GM12878 (cell line): ENCODE data around the gene AGAP2. TPM values are rescaled to one million over a fixed set of nuclear protein-coding genes. Genes with fewer than 3 reads are reported as not detected.

ENCODE experiments used
- ATAC-seq: fragments of 200-7000 bp; cut with Tn5 transposase; 3 replicates; pipeline ENCODE4 v1.9.1; 2020; ENCODE audit warnings: mild to moderate bottlenecking, moderate library complexity
- BruUV-seq: library from RNA; stranded (reverse); fragments of 400-500 nt; replicated peaks from 2 replicates; lab custom pipeline; 2021; lab: Mats Ljungman, UMichigan
- CTCF ChIA-PET: fragments of 300-600 bp; sonication (Branson Sonifier 250); formaldehyde crosslinking; extraction: SDS; loops from one replicate; lab custom pipeline; 2021; ENCODE audit warnings: inconsistent platforms; lab: Yijun Ruan, JAX
- POLR2A ChIA-PET: fragments of 350-600 bp; formaldehyde crosslinking; extraction: SDS; loops from one replicate; lab custom pipeline; 2021; ENCODE audit warnings: inconsistent platforms; lab: Charles Lee
- RAD21 ChIA-PET: fragments of 300-600 bp; sonication (Branson Sonifier 250); formaldehyde crosslinking; loops from one replicate; lab custom pipeline; 2023; ENCODE audit warnings: antibody characterized with exemption; ENCODE audit not compliant: unreplicated experiment; lab: Charles Lee
- SMC1A ChIA-PET: fragments of 300-600 bp; sonication (Branson Sonifier 250); formaldehyde crosslinking; loops from one replicate; lab custom pipeline; 2023; ENCODE audit not compliant: unreplicated experiment, uncharacterized antibody; lab: Charles Lee
- DNase-seq: peaks from one replicate; pipeline ENCODE4 v3.0.0-alpha.2; 2011; ENCODE audit warnings: low read depth, low spot score
- FAIRE-seq: peaks from 3 replicates; lab custom pipeline; 2011; peaks lifted over from hg19 to GRCh38; lab: Jason Lieb, UNC
- H2AFZ ChIP-seq: 2 replicates; pipeline ENCODE4 v1.6.0; 2011; ENCODE audit warnings: low read depth, low read length, control low read depth; ENCODE audit not compliant: control insufficient read depth
- H3K27ac ChIP-seq: 2 replicates; pipeline ENCODE4 v1.5.1; 2011; ENCODE audit warnings: control low read depth; ENCODE audit not compliant: control insufficient read depth, insufficient read depth
- H3K27me3 ChIP-seq, 2 experiments: replicated peaks in 1 of 2; 2 replicates each; pipeline versions ENCODE4 v1.6.0 to v1.6.1; 2011; ENCODE audit warnings: low read length in 1 of 2; ENCODE audit not compliant: control insufficient read depth in 2 of 2, insufficient read depth in 2 of 2
- H3K36me3 ChIP-seq, 2 experiments: 2 replicates each; pipeline ENCODE4 v1.5.1; 2011; ENCODE audit warnings: low read length in 1 of 2; ENCODE audit not compliant: control insufficient read depth in 2 of 2, insufficient read depth in 2 of 2
- H3K4me1 ChIP-seq: 2 replicates; pipeline ENCODE4 v1.6.1; 2011; ENCODE audit warnings: mild to moderate bottlenecking, low read length, moderate library complexity, mixed read lengths; ENCODE audit not compliant: control insufficient read depth, insufficient read depth
- H3K4me2 ChIP-seq: 2 replicates; pipeline ENCODE4 v1.6.0; 2011; ENCODE audit warnings: control low read depth; ENCODE audit not compliant: control insufficient read depth, insufficient read depth
- H3K4me3 ChIP-seq: fragments of 200-600 bp; sonication (generic); 2 replicates; pipeline ENCODE4 v1.5.1; 2016
- H3K79me2 ChIP-seq: 2 replicates; pipeline ENCODE4 v1.6.0; 2011; ENCODE audit warnings: low read length; ENCODE audit not compliant: control insufficient read depth, insufficient read depth
- H3K9ac ChIP-seq: 2 replicates; pipeline ENCODE4 v1.8.0; 2011; ENCODE audit warnings: low read length, control low read depth, mixed read lengths; ENCODE audit not compliant: control insufficient read depth, insufficient read depth
- H3K9me3 ChIP-seq: replicated peaks from 3 replicates; pipeline ENCODE4 v1.5.1; 2011; ENCODE audit warnings: mild to moderate bottlenecking, low read length; ENCODE audit not compliant: control insufficient read depth, insufficient read depth
- H4K20me1 ChIP-seq: 2 replicates; pipeline ENCODE4 v1.6.0; 2011; ENCODE audit not compliant: control insufficient read depth, insufficient read depth
- BHLHE40 ChIP-seq, 2 experiments: fragments of 450-650 bp in 1 of 2; IDR thresholded peaks; 2 replicates each; pipeline ENCODE4 v1.6.1; 2011 to 2017; ENCODE audit warnings: low read depth in 2 of 2, borderline replicate concordance in 1 of 2, improper control_type of control experiment in 1 of 2, low read length in 1 of 2, mild to moderate bottlenecking in 1 of 2
- CREB1 ChIP-seq: IDR thresholded peaks from 2 replicates; pipeline ENCODE4 v1.6.1; 2012; ENCODE audit warnings: low read depth, mild to moderate bottlenecking, inconsistent platforms
- IRF4 ChIP-seq: IDR thresholded peaks from 2 replicates; pipeline ENCODE4 v1.6.1; 2011; ENCODE audit warnings: low read depth, low read length
- SREBF1 ChIP-seq: IDR thresholded peaks from 2 replicates; pipeline ENCODE4 v1.6.1; 2012; ENCODE audit warnings: mild to moderate bottlenecking, low read length
- SRF ChIP-seq, 2 experiments: IDR thresholded peaks; 2 replicates each; pipeline ENCODE4 v1.6.1; 2011; ENCODE audit warnings: low read depth in 2 of 2, low read length in 2 of 2, mild to moderate bottlenecking in 1 of 2, moderate library complexity in 1 of 2
- STAT1 ChIP-seq: fragments of 450-650 bp; conservative IDR thresholded peaks from 2 replicates; pipeline ENCODE4 v1.6.1; 2014; ENCODE audit warnings: antibody characterized with exemption, mild to moderate bottlenecking
- WRNIP1 ChIP-seq: IDR thresholded peaks from 2 replicates; pipeline ENCODE4 v1.6.1; 2011; ENCODE audit warnings: low read depth, low read length, improper control_type of control experiment, borderline replicate concordance
- ZNF207 ChIP-seq: fragments of 450-650 bp; IDR thresholded peaks from 2 replicates; pipeline ENCODE4 v1.6.1; 2014; ENCODE audit warnings: antibody characterized with exemption, mild to moderate bottlenecking, borderline replicate concordance
- ZSCAN29 ChIP-seq: fragments of 450-650 bp; IDR thresholded peaks from 2 replicates; pipeline ENCODE4 v1.6.1; 2017; ENCODE audit warnings: mild to moderate bottlenecking, moderate library complexity
- WGBS: methylation state at CpG from one replicate; pipeline ENCODE4 v1.1.6; 2016; ENCODE audit warnings: low lambda C conversion rate; ENCODE audit not compliant: insufficient replicate concordance, insufficient coverage; ENCODE audit errors: missing lambda C conversion rate; 5-methylcytosine and 5-hydroxymethylcytosine counted together
- in situ Hi-C: fragments of 300-500 bp; cut with MboI; formaldehyde crosslinking; loops from 9 replicates; pipeline ENCODE4 v1.14.3; 2018; ENCODE audit warnings: mixed read lengths
- intact Hi-C: fragments of 100-400 bp; cut with micrococcal nuclease; formaldehyde crosslinking; loops from one replicate; pipeline ENCODE4 v1.14.2; 2022; ENCODE audit not compliant: unreplicated experiment
- polyA plus RNA-seq, 11 experiments: library from polyadenylated mRNA; depleted of rRNA in 4 of 11; unstranded in 6 of 11; stranded (reverse) in 5 of 11; fragments of >200 nt; fragmentation: Nextera tagmentation in 4 of 11; fragmentation: Illumina TruSeq in 1 of 11; extraction: Ambion mirVana in 4 of 11; extraction: Trizol in 1 of 11; gene quantifications; 1 replicate in 1 of 11; 2 replicates in 10 of 11; pipeline versions ENCODE4 v1.2.1 to v1.2.3, GENCODE V29; 2011 to 2016; ENCODE audit warnings: inconsistent platforms in 2 of 11, missing spikeins in 2 of 11, low read depth in 1 of 11
- total RNA-seq, 4 experiments: library from RNA; depleted of rRNA in 3 of 4; stranded (reverse); fragments of >200 nt in 3 of 4; fragmentation: Illumina TruSeq in 1 of 4; extraction: Trizol in 1 of 4; gene quantifications; 2 replicates each; pipeline versions ENCODE4 v1.2.1 to v1.2.3, GENCODE V29; 2013 to 2021
- TF ChIP-seq, protein P1 (sequence below): fragments of 450-650 bp; IDR thresholded peaks from 2 replicates; pipeline ENCODE4 v1.6.1; 2016; ENCODE audit warnings: mild to moderate bottlenecking

AGAP2 gene
- total and polyA plus RNA-seq, 10 of the 15 experiments (the other 5 are each of a cell fraction or from before 2014, with no cell fraction given) = 0.29 to 19.8 (median 11.0) TPM

DNA sequence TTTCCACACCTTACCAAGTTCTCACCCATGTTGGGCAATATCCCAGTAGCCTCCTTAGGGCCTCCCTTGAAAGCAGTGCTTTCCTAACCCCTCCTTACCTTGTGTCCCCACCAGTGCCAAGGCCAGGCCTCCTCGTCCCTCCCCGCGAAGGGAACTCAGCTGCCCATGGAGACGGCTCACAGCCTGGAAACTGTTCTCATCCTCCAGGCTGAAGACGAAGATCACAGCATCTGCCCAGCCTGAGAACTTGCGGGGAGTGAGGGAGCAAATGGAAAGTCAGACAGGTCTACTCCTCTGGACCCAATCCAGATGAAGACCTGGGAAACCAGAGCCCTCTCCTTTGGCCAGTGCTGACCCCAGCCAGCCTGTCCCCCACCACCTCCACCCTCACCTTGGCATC lies 4.6 kb downstream of the AGAP2 start:
- intact Hi-C loops = no loop called here
- SMC1A ChIA-PET = no interaction called here
- no peaks in the 10 kb centered on the region for H3K27me3 ChIP-seq
- no peak overlapping the region for H3K9ac ChIP-seq
- no peaks in the 10 kb centered on the region for H3K4me1 ChIP-seq
- TF ChIP-seq, protein P1, sequence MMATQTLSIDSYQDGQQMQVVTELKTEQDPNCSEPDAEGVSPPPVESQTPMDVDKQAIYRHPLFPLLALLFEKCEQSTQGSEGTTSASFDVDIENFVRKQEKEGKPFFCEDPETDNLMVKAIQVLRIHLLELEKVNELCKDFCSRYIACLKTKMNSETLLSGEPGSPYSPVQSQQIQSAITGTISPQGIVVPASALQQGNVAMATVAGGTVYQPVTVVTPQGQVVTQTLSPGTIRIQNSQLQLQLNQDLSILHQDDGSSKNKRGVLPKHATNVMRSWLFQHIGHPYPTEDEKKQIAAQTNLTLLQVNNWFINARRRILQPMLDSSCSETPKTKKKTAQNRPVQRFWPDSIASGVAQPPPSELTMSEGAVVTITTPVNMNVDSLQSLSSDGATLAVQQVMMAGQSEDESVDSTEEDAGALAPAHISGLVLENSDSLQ = no peak
- no peak for TF ChIP-seq WRNIP1
- TF ChIP-seq IRF4 = no peak
- TF ChIP-seq SREBF1 = no peak
- TF ChIP-seq BHLHE40 (IDR thresholded peaks at IDR 0.05; ENCODE audit: borderline replicate concordance in 1 of 2, low read depth in 2 of 2, low read length in 1 of 2) = no peak
- TF ChIP-seq STAT1 = no peak
- no peak for TF ChIP-seq ZSCAN29
- no peak for TF ChIP-seq CREB1
- no peak for TF ChIP-seq ZNF207
- TF ChIP-seq SRF (IDR thresholded peaks at IDR 0.05; ENCODE audit: low read depth in 2 of 2, low read length in 2 of 2) = no peak
- TF ChIP-seq, all 136 proteins: peak for 0
- DNase-seq (no peak), ATAC-seq (no peak), FAIRE-seq (no peak)
- H3K4me3 ChIP-seq = no peak overlapping the region
- H3K79me2 ChIP-seq = no peaks in the 10 kb centered on the region
- H3K9me3 ChIP-seq = no peaks in the 10 kb centered on the region
- BruUV-seq = no TSS peak
- no peak overlapping the region for H2AFZ ChIP-seq
- ChIA-PET POLR2A (interaction anchor here (0.6 kb wide), 1 partner anchor 12 kb away, joined by 3 read pairs; no protein-coding TSS in a partner anchor), CTCF (no interaction called here), RAD21 (no interaction called here)
- in situ Hi-C loops = no loop called here
- no peak overlapping the region for H3K4me2 ChIP-seq
- no peak overlapping the region for H3K27ac ChIP-seq
- H3K36me3 ChIP-seq = peaks cover 4 to 12% of the 10 kb centered on the region in 2 experiments
- H4K20me1 ChIP-seq = no peaks in the 10 kb centered on the region
- WGBS = 98% methylated on average over 6 of the region's 6 CpGs
